GM23338 (cell line): Measurements from ENCODE around the gene GGCX. TPM values are rescaled to one million over a fixed set of nuclear protein-coding genes. Genes with fewer than 3 reads are reported as not detected.

ENCODE experiments used
- ATAC-seq: fragments of 200-7000 bp; cut with Tn5 transposase; 3 replicates; pipeline ENCODE4 v1.9.1; 2020
- DNase-seq: peaks from one replicate; pipeline ENCODE4 v3.0.0-alpha.2; 2015; ENCODE audit warnings: low spot score
- H2AFZ ChIP-seq: fragments of 200-600 bp; sonication (generic); 2 replicates; pipeline ENCODE4 v1.8.0; 2016; ENCODE audit warnings: antibody characterized with exemption, mild to moderate bottlenecking, moderate library complexity
- H3F3A ChIP-seq: fragments of 200-600 bp; sonication (generic); replicated peaks from 2 replicates; pipeline ENCODE4 v1.8.0; 2017; ENCODE audit warnings: antibody characterized with exemption, mixed run types, low read depth
- H3K27ac ChIP-seq: fragments of 200-600 bp; sonication (generic); 2 replicates; pipeline ENCODE4 v1.6.1; 2016; ENCODE audit warnings: low read depth
- H3K27me3 ChIP-seq: fragments of 200-600 bp; sonication (generic); 2 replicates; pipeline ENCODE4 v1.8.0; 2016; ENCODE audit warnings: mild to moderate bottlenecking, mixed run types, moderate library complexity; ENCODE audit not compliant: insufficient read depth
- H3K36me3 ChIP-seq: fragments of 200-600 bp; sonication (generic); 2 replicates; pipeline ENCODE4 v1.8.0; 2016; ENCODE audit warnings: mild to moderate bottlenecking; ENCODE audit not compliant: insufficient read depth
- H3K4me1 ChIP-seq: fragments of 200-600 bp; sonication (generic); 2 replicates; pipeline ENCODE4 v1.8.0; 2016; ENCODE audit warnings: mild to moderate bottlenecking, moderate library complexity; ENCODE audit not compliant: insufficient read depth
- H3K4me2 ChIP-seq: fragments of 200-600 bp; sonication (generic); 2 replicates; pipeline ENCODE4 v1.7.1; 2017; ENCODE audit warnings: mixed run types
- H3K4me3 ChIP-seq: fragments of 200-600 bp; sonication (generic); 2 replicates; pipeline ENCODE4 v1.6.1; 2016; ENCODE audit warnings: mixed run types
- H3K79me2 ChIP-seq: fragments of 200-600 bp; sonication (generic); replicated peaks from 2 replicates; pipeline ENCODE4 v1.8.0; 2017; ENCODE audit warnings: mild to moderate bottlenecking; ENCODE audit not compliant: insufficient read depth
- H3K9me2 ChIP-seq: fragments of 200-600 bp; sonication (generic); 2 replicates; pipeline ENCODE4 v1.8.0; 2017; ENCODE audit not compliant: insufficient read depth
- H4K20me1 ChIP-seq: fragments of 200-600 bp; sonication (generic); replicated peaks from 2 replicates; pipeline ENCODE4 v1.8.0; 2017; ENCODE audit warnings: mild to moderate bottlenecking; ENCODE audit not compliant: insufficient read depth
- H3K27ac Mint-ChIP-seq: 2 replicates; pipeline ENCODE4 v1.8.0; 2020; ENCODE audit warnings: inconsistent platforms, mild to moderate bottlenecking, moderate library complexity, mixed read lengths
- H3K27me3 Mint-ChIP-seq: 3 replicates; pipeline ENCODE4 v1.8.0; 2022; ENCODE audit warnings: low read depth, mild to moderate bottlenecking, moderate library complexity, mixed read lengths, inconsistent platforms; ENCODE audit not compliant: insufficient read depth, poor library complexity
- H3K36me3 Mint-ChIP-seq: 3 replicates; pipeline ENCODE4 v1.8.0; 2021; ENCODE audit warnings: low read depth, mild to moderate bottlenecking, inconsistent platforms, moderate library complexity, mixed read lengths
- H3K4me1 Mint-ChIP-seq: 3 replicates; pipeline ENCODE4 v1.8.0; 2020; ENCODE audit warnings: mild to moderate bottlenecking, inconsistent platforms, mixed read lengths
- H3K4me3 Mint-ChIP-seq: 3 replicates; pipeline ENCODE4 v1.8.0; 2021; ENCODE audit warnings: moderate library complexity, mild to moderate bottlenecking, inconsistent platforms, mixed read lengths
- H3K9me3 Mint-ChIP-seq: 3 replicates; pipeline ENCODE4 v1.8.0; 2020; ENCODE audit warnings: moderate library complexity, mild to moderate bottlenecking, inconsistent platforms, mixed read lengths
- CREB1 ChIP-seq: fragments of 250-450 bp; sonication (Bioruptor Pico); IDR thresholded peaks from 2 replicates; pipeline ENCODE4 v1.5.0; 2020; ENCODE audit warnings: low read depth, mild to moderate bottlenecking, moderate library complexity
- EZH2 ChIP-seq: fragments of 200-600 bp; sonication (generic); IDR thresholded peaks from one replicate; pipeline ENCODE4 v1.8.0; 2017; ENCODE audit warnings: antibody characterized with exemption, mild to moderate bottlenecking, low read depth; ENCODE audit not compliant: unreplicated experiment
- EZH2phosphoT487 ChIP-seq: fragments of 200-600 bp; sonication (generic); IDR thresholded peaks from one replicate; pipeline ENCODE4 v1.8.1; 2018; ENCODE audit warnings: antibody characterized with exemption; ENCODE audit not compliant: unreplicated experiment
- JUNB ChIP-seq: IDR thresholded peaks from one replicate; pipeline ENCODE4 v1.6.1; 2016; ENCODE audit warnings: antibody characterized with exemption; ENCODE audit not compliant: unreplicated experiment
- POLR2AphosphoS5 ChIP-seq: IDR thresholded peaks from 2 replicates; pipeline ENCODE4 v1.6.1; 2016; ENCODE audit warnings: antibody characterized with exemption, low read depth
- STAT1 ChIP-seq: IDR thresholded peaks from one replicate; pipeline ENCODE4 v1.6.1; 2016; ENCODE audit warnings: antibody characterized with exemption; ENCODE audit not compliant: unreplicated experiment
- ZNF114 ChIP-seq: fragments of 250-450 bp; sonication (Bioruptor Pico); IDR thresholded peaks from 2 replicates; pipeline ENCODE4 v1.5.0; 2020; ENCODE audit warnings: mild to moderate bottlenecking, moderate library complexity
- polyA plus RNA-seq: library from polyadenylated mRNA; unstranded; fragments of >200 nt; fragmentation: Nextera tagmentation; extraction: Ambion mirVana; gene quantifications from 2 replicates; pipeline ENCODE4 v1.2.1, GENCODE V29; 2016
- total RNA-seq: library from RNA; depleted of rRNA; stranded (reverse); fragments of >200 nt; shearing (Covaris generic); gene quantifications from 2 replicates; pipeline ENCODE4 v1.2.3, GENCODE V29; 2014
- TF ChIP-seq, protein P1 (sequence below): IDR thresholded peaks from one replicate; pipeline ENCODE4 v1.6.1; 2018; ENCODE audit warnings: antibody characterized with exemption; ENCODE audit not compliant: unreplicated experiment
- TF ChIP-seq, protein P2 (sequence below): fragments of 250-450 bp; sonication (Bioruptor Pico); IDR thresholded peaks from 2 replicates; pipeline ENCODE4 v1.5.0; 2020; ENCODE audit warnings: mild to moderate bottlenecking, moderate library complexity
- TF ChIP-seq, protein P3 (sequence below), 2 experiments: fragments of 200-600 bp in 1 of 2; sonication (generic) in 1 of 2; conservative IDR thresholded peaks; 2 replicates each; pipeline versions ENCODE4 v1.5.1 to v1.6.1; 2016 to 2017; ENCODE audit warnings: antibody characterized with exemption in 2 of 2, low read depth in 2 of 2, mild to moderate bottlenecking in 2 of 2, moderate library complexity in 1 of 2

Gene GGCX
- total and polyA plus RNA-seq, 2 experiments from 2014 or later: 14.4 to 36.2 TPM

DNA sequence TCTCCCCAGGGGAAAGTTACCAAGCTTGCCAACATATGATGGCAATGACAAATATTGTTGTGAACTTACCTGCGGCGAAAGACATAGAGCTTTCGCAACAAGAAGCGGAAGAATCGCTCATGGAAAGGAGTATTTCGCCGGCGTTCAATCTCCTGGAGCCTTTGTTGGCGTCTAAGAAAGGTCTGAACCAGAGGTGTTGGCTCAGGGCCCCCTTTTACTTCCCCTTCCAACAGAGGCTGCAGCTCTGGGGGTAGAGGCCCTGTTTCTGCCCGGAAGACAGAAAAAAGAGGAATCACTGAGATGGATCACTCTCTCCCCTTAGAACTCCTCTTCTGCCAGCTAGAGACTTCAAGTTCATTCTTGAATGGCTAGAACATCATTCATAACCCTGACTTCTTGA, 10.8 kb downstream of the GGCX start (continued):
- TF ChIP-seq, protein P1, sequence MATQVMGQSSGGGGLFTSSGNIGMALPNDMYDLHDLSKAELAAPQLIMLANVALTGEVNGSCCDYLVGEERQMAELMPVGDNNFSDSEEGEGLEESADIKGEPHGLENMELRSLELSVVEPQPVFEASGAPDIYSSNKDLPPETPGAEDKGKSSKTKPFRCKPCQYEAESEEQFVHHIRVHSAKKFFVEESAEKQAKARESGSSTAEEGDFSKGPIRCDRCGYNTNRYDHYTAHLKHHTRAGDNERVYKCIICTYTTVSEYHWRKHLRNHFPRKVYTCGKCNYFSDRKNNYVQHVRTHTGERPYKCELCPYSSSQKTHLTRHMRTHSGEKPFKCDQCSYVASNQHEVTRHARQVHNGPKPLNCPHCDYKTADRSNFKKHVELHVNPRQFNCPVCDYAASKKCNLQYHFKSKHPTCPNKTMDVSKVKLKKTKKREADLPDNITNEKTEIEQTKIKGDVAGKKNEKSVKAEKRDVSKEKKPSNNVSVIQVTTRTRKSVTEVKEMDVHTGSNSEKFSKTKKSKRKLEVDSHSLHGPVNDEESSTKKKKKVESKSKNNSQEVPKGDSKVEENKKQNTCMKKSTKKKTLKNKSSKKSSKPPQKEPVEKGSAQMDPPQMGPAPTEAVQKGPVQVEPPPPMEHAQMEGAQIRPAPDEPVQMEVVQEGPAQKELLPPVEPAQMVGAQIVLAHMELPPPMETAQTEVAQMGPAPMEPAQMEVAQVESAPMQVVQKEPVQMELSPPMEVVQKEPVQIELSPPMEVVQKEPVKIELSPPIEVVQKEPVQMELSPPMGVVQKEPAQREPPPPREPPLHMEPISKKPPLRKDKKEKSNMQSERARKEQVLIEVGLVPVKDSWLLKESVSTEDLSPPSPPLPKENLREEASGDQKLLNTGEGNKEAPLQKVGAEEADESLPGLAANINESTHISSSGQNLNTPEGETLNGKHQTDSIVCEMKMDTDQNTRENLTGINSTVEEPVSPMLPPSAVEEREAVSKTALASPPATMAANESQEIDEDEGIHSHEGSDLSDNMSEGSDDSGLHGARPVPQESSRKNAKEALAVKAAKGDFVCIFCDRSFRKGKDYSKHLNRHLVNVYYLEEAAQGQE: no peak
- TF ChIP-seq EZH2phosphoT487 (no peak), POLR2AphosphoS5 (no peak), EZH2 (no peak), JUNB (no peak)

DNA sequence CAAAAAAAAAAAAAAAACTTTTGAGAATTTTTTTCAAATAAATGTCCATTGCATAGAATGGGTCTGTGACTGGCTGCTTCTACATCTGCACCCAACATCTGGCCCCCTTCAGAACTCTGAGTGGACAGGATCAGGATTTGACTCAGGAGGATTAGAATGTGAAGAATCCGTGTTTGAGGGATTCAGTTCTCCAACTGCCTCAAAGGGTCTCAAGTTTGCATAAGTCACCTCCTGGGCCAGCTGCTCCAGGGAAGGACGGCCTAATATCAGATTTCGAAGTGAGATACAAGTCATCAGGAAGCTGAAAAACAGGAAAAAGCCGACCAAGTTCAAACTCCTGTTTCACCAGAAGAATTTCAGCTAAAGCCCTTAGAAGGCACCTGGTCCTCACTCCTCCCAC, 11.5 kb downstream of the GGCX start:
- Mint-ChIP-seq H3K9me3 (no peaks in the 10 kb centered on the region; the same call in 2 of the 3 replicates), H3K4me1 (peaks cover 8% of the 10 kb centered on the region; the same call in 2 of the 3 replicates), H3K4me3 (no peak overlapping the region), H3K27me3 (peaks cover 18% of the 10 kb centered on the region), H3K36me3 (peaks cover 77% of the 10 kb centered on the region), H3K27ac (no peak overlapping the region)
- no peaks in the 10 kb centered on the region for H4K20me1 ChIP-seq
- no peaks in the 10 kb centered on the region for H3K9me2 ChIP-seq
- H3K27me3 ChIP-seq: no peaks in the 10 kb centered on the region
- DNase-seq: peak; percentile 44
- H3K4me2 ChIP-seq: no peak overlapping the region
- no peak overlapping the region for H3K4me3 ChIP-seq
- no peak for ATAC-seq
- H3K4me1 ChIP-seq: no peaks in the 10 kb centered on the region
- peaks cover 27% of the 10 kb centered on the region for H3F3A ChIP-seq
- no peak overlapping the region for H3K27ac ChIP-seq
- H2AFZ ChIP-seq: no peak overlapping the region
- peaks cover 37% of the 10 kb centered on the region for H3K36me3 ChIP-seq
- no peaks in the 10 kb centered on the region for H3K79me2 ChIP-seq
- TF ChIP-seq, protein P2, sequence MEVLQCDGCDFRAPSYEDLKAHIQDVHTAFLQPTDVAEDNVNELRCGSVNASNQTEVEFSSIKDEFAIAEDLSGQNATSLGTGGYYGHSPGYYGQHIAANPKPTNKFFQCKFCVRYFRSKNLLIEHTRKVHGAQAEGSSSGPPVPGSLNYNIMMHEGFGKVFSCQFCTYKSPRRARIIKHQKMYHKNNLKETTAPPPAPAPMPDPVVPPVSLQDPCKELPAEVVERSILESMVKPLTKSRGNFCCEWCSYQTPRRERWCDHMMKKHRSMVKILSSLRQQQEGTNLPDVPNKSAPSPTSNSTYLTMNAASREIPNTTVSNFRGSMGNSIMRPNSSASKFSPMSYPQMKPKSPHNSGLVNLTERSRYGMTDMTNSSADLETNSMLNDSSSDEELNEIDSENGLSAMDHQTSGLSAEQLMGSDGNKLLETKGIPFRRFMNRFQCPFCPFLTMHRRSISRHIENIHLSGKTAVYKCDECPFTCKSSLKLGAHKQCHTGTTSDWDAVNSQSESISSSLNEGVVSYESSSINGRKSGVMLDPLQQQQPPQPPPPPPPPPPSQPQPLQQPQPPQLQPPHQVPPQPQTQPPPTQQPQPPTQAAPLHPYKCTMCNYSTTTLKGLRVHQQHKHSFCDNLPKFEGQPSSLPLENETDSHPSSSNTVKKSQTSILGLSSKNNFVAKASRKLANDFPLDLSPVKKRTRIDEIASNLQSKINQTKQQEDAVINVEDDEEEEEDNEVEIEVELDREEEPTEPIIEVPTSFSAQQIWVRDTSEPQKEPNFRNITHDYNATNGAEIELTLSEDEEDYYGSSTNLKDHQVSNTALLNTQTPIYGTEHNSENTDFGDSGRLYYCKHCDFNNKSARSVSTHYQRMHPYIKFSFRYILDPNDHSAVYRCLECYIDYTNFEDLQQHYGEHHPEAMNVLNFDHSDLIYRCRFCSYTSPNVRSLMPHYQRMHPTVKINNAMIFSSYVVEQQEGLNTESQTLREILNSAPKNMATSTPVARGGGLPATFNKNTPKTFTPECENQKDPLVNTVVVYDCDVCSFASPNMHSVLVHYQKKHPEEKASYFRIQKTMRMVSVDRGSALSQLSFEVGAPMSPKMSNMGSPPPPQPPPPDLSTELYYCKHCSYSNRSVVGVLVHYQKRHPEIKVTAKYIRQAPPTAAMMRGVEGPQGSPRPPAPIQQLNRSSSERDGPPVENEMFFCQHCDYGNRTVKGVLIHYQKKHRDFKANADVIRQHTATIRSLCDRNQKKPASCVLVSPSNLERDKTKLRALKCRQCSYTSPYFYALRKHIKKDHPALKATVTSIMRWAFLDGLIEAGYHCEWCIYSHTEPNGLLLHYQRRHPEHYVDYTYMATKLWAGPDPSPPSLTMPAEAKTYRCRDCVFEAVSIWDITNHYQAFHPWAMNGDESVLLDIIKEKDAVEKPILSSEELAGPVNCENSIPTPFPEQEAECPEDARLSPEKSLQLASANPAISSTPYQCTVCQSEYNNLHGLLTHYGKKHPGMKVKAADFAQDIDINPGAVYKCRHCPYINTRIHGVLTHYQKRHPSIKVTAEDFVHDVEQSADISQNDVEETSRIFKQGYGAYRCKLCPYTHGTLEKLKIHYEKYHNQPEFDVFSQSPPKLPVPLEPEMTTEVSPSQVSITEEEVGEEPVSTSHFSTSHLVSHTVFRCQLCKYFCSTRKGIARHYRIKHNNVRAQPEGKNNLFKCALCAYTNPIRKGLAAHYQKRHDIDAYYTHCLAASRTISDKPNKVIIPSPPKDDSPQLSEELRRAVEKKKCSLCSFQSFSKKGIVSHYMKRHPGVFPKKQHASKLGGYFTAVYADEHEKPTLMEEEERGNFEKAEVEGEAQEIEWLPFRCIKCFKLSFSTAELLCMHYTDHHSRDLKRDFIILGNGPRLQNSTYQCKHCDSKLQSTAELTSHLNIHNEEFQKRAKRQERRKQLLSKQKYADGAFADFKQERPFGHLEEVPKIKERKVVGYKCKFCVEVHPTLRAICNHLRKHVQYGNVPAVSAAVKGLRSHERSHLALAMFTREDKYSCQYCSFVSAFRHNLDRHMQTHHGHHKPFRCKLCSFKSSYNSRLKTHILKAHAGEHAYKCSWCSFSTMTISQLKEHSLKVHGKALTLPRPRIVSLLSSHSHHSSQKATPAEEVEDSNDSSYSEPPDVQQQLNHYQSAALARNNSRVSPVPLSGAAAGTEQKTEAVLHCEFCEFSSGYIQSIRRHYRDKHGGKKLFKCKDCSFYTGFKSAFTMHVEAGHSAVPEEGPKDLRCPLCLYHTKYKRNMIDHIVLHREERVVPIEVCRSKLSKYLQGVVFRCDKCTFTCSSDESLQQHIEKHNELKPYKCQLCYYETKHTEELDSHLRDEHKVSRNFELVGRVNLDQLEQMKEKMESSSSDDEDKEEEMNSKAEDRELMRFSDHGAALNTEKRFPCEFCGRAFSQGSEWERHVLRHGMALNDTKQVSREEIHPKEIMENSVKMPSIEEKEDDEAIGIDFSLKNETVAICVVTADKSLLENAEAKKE (CRISPR knock-in tag): no peak
- TF ChIP-seq EZH2phosphoT487 (no peak), ZNF114 (CRISPR knock-in tag) (no peak), CREB1 (no peak), STAT1 (no peak), JUNB (no peak)
- TF ChIP-seq, protein P1: no peak
- TF ChIP-seq, protein P3, sequence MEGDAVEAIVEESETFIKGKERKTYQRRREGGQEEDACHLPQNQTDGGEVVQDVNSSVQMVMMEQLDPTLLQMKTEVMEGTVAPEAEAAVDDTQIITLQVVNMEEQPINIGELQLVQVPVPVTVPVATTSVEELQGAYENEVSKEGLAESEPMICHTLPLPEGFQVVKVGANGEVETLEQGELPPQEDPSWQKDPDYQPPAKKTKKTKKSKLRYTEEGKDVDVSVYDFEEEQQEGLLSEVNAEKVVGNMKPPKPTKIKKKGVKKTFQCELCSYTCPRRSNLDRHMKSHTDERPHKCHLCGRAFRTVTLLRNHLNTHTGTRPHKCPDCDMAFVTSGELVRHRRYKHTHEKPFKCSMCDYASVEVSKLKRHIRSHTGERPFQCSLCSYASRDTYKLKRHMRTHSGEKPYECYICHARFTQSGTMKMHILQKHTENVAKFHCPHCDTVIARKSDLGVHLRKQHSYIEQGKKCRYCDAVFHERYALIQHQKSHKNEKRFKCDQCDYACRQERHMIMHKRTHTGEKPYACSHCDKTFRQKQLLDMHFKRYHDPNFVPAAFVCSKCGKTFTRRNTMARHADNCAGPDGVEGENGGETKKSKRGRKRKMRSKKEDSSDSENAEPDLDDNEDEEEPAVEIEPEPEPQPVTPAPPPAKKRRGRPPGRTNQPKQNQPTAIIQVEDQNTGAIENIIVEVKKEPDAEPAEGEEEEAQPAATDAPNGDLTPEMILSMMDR (conservative IDR thresholded peaks at IDR 0.05; ENCODE audit: low read depth in 2 of 2): no peak
